CD4-positive, alpha-beta T cell treated with Interleukin-1 beta for 1 hour (primary cell): ENCODE results near the gene CSF1.
"Not testable (repeated sequence)": the region's sequence is repeated elsewhere in the genome, so short reads cannot be mapped to it uniquely, and the experiment has no call there.

ENCODE experiments used
- DNase-seq, 2 donors: peaks; one replicate each; pipeline ENCODE4 v3.0.0-alpha.2; 2020 to 2022

CSF1 gene

DNA sequence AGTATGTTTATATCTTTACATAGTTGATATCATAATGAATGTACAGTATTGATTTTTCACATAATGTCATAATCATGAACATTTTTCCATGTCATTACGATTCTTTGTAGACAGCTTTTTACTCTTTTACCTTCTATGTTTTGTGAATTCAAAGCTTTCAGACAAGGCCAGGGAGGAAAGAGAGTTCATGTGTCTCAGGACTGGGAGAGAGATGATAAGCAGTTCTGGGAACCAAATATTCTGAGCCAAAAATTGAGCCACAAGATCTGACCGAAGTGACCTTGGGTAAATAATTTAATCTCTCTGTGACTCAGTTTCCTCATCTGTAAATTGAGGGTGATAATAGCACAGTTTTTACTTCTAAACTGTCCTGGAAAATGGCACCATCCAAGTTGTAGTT, 31.8 kb downstream of the CSF1 start:
- DNase-seq = no peak

DNA sequence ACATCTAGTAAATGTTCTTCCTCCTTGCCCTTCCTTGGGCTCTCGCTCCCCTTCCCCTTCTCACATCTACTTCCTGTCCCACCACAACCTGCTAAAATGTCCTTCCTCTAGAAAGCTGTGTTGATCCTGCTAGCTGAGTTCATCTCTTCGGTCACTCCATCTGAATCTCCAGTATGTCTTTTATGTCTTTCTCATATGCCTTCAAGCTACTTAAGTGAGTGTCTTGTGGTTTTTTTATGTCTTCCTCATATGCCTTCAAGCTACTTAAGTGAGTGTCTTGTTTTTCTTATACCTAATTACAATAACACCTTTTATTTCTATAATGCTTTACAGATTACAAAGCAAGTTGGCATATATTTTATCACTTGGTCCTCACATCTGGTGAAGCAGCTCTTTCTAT, 33.9 kb downstream of the CSF1 start:
- no peak for DNase-seq

DNA sequence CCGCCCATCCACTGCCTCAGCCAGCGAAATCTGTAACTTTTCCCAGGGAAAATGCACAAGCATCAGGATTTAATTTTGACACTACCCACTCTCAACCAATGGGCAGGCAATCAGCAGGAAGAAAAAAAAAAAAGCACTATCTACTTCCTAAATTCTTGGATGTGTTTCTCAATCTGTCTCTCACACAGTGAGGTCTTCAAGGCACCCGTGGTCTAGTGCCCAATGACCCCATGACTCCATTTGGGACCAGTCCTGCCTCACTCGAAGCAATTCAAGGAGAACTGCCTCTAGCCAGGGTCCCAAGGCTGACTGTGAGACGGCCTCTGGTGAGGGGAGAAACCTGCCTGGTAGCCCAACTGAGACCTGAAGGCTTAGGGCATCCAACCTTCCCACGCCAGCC, 35.9 kb downstream of the CSF1 start:
- no peak for DNase-seq

DNA sequence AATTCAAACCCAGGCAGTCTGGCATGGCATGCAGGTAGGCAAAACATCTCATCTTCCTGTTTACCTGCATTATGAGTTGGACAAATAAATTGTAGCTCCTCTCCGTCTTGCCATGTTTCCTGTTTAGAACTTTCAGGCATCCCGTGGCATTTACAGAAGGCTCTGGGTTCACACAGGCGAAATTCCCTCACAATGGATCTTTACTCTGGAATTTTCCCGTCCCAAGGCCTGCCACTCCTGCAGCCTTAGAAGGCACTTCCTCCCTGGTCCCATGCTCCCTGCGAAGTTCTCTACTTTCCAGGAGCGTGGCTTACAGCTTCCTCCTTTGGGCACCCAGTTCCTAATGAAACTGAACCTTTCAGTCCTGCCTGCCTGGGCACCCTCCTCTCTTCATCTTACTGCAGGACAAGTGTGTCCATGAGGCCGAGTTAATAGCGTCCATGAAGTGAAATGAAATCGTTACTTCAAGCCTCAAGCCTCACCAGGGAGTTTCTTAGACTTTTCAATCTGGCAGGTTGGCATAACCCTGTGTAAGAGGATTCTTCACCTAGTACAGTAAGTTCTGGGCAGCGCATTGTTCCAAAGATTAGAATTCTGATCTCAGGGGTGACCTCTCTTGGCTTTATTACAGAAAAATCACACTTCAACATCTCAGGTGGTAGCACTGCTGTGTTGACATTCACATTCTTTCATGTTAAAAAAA, 37.1 kb downstream of the CSF1 start:
- no peak for DNase-seq

DNA sequence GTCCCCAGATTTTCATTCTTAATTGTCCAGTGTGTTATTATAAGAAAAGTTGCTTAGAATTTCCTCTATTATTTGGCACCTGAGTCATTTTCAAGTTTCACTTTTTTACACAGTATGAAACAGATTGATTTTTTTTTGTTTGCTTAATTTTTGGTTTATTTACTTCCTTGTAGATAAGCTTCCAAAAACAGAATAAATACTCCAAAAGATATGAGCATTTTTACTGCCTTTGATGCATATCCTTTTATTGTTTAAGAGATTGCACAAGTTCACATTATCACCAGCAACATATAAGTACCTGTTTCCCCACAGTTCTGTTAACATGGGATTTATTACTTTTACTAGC, 37.6 kb downstream of the CSF1 start:
- no peak for DNase-seq

DNA sequence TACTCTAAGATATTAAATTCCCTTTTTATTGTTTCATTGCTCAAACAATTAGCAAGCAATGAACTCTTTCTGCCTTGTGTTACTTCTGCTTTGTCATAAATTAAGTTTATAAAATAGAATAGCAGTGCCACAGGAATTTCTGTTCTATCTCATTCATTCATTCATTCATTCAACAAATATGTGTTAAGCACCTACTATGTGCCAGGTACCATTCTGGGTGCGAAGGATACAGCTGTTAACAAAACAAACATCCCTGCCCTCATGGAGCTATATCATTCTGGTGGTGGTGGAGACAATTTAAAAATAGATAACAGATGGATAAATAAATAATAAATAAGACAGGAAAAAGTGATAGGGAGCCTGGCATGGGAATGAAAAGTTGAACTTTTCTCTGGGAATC, 39.4 kb downstream of the CSF1 start:
- no peak for DNase-seq

DNA sequence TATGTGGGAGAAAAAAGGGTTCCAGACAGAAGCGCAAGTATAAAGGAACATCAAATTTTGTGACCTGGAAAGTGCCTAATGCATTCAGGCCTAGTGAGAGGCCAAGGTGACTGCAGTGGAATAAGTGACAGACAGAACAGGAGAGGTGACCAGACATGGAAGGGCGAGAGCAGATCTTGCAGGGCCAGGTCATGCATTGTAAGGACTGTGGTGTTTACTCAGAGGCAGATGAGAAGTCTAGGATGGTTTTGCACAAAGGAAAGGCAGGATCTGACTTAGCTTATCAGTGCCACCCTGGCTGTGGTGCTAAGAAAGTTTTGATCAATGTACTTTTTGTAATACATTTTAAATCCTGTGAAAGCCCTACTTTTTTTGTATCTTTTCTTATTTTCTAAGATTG, 39.9 kb downstream of the CSF1 start:
- no peak for DNase-seq

DNA sequence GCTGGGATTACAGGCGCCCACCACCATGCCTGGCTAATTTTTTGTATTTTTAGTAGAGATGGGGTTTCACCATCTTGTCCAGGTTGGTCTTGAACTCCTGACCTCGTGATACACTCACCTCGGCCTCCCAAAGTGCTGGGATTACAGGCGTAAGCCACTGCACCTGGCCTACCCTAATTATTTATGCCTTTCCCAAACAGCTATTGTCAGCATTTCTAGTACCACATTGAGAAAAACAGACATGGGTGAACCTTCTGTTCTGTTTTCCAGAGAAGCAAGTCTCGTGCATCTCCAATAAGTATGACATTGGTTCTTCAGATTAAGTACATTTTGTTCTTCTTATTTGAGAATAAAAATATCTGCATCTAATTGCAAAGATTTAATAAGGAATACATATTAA, 40.9 kb downstream of the CSF1 start:
- DNase-seq = not testable (repeated sequence)

DNA sequence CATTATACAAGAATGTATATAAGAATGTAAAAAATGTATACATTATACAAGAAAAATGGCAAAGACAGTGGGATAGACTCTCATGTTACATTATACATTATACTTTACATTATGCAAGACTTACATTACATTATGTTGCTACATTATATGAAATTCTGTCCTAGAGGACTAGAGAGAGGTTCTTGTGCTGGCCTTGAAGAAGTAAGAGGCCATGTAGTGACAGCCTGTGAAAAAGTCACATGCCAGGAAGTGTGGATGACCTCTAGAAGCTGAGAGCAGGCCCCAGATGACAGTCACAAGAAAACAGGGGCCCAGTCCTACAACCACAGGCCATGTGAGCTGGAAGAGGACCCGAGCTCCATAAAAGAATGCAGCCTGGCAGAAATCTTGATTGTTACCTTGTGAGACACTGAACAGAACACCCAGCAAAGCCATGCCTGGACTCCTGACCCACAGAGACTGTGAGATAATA, 43.4 kb downstream of the CSF1 start:
- no peak for DNase-seq

DNA sequence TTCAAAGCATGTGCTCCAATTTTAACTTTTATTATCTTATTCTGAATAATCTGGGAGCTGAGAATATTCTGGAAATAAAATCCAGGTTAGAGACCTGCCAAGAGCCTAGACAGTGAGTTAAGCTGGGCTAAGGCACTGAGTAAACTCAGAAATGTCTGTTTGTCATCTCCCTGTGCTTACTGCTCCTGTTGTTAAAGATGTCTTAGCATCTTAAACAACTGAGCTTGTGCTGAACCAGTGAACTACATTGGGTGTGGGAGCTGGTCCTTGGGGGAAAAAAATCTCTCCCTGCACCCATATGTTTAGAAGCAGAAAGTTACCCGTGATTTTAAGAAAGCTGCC, 49.0 kb downstream of the CSF1 start:
- no peak for DNase-seq

DNA sequence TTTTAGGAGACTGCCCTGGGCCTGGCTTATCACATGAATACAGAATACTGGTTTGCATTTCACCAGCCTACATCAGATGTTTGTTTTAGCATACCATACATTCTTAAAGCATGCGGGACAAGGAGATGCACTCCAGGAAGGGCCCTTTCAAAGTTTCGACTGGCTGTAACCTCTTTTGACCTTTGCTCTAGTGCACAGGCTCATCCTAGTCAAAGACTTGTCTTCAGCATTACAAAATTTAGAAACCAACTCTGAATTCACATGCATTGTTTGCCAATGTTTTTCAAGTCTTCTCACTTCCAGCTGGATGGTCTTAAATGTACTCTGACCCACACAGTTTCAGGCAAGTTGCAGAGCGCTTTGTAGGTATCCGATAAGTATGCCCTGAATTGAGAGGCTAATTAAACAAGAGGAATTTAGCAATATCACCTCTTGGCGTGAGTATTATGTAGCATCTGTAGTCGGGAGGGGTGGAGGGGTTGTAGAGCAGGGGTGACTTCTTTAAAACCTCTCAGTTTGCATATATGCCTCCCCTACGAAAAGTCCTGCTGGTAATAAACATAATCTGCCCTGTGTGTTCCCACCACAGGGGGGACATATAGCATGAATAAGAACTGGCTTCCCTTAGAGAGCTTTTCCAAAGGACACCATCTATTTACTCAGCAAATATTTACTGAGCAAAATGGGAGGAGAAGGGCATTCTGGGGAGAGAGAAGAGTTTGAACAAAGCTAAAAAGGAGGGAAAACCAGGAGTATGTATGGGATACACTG, 49.5 kb downstream of the CSF1 start:
- no peak for DNase-seq

DNA sequence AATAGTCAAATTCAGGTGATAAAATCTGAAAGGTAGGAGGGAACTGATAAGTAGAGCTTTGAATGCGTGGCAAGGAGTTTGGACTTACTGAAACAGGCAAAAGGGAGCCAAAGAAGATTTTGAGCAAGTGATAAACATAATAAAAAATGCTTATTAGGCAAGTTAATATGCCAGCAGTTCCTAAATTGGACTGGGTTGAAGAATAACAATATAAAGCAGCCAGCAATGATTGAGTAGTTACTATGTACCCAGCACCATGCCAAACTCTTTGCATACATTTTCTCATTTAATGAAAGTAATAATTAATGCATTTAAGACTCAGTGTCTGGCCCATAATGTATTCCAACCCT, 50.1 kb downstream of the CSF1 start:
- DNase-seq = no peak

DNA sequence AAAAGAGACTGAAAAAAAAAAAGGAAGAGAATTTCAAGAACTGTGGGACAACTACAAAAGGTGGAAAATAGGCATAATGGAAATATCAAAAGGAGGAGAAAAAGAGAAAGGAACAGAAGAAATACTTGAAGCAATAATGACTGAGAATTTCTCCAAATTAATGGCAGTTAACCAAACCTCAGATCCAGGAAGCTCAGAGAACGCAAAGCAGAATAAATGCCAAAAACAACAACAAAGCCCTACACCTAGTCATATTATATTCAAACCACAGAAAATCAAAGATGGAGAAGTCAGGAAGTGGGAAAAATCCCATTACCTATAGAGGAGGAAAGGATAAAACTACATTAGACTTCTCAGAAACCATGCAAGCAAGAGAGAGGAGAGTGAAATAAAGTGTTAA, 53.2 kb downstream of the CSF1 start:
- DNase-seq = no peak

DNA sequence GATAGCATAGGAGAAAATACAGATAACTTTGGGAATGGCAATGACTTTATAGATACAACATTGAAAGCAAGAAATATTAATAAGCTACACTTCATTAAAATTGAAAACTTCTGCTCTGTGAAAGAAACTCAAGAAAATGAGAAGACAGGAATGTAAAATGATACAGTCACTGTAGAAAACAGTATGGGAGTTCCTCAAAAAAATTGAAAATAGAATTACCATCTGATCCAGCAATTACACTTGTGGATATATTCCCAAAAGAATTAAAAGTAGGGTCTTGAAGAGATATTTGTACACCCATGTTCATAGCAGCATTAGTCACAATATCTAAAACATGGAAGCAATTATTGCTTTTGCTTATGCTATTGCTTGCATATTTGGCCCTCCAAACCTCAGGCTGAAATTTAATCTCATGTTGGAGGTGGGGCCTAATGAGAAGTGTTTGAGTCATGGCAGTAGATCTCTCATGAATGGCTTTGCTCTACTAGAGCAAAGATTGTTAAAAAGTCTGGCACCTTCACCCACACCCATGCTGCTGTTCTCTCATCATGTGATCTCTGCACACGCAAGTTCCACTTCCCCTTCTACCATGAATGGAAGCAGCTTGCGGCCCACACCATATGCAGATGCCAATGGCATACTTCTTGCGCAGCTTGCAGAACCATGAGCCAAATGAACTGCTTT, 58.6 kb downstream of the CSF1 start:
- DNase-seq = no peak

DNA sequence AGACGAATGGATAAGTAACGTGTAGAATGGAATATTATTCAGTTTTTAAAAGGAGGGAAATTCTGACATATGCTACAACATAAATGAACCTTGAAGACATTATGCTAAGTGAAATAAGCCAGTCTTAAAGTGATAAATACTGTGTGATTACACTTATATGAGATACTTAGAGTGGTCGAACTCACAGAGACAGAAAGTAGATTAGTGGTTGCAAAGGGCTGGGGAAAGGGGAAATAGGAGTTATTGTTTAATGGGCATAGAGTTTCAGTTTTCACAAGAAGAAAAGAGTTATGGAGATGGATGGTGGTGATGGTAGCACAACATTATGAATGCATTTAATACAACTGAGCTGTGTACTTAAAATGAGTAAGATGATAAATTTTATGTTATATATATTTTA, 59.3 kb downstream of the CSF1 start:
- DNase-seq = no peak

DNA sequence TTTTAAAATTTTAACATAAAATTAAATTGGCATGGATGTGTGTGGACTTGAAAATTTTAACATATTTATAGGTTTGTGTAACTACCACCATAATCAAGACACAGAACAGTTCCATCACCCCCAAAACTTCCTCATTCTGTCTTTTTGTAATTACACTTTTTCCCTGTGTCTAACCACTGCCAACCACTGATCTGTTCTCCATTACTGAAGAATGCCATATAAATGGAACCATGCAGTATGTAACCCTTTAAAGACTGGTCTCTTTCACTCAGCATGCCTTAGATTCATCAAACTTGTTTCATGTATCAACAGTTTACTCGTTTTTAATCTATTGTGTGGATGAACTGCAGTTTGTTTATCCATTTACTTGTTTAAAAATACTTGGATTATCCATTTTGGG, 60.9 kb downstream of the CSF1 start:
- DNase-seq = no peak

DNA sequence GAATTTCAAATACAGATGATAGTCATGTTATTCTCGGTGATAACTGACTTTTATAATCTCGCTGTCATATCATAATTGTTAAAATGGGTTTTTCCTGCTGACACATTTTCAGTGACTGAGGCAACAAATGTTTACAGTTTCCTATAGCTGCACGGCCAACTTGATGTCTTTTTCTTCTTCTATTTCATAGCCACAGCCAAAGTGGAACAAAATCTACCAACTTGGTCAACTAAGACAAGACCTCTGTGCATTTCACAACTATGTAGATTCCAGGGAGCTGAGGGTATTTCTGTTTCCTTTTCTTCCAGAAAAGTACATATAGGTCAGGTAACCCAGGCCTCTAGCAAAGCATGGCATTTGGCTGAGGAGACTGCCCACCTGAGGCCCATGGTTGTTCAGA, 63.5 kb downstream of the CSF1 start:
- no peak for DNase-seq

DNA sequence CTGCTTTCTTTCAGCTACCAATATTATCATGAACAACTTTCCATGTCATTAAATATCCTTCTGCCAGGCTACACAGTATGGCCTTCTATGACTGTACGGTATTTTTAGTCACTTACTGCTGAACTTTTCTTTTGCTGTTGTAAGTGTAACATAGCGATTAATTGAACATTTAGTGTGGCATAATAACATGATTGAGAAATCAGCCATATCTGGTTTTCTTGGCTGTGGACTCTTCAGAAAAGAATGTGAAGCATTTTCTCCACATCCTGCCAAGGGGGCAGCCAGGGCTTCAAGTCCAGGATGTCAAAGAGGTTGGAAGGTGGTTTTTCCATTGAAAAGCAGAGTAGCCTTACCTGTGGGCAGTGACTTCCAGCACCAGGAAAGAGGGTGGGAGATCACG, 65.1 kb downstream of the CSF1 start:
- DNase-seq = no peak

DNA sequence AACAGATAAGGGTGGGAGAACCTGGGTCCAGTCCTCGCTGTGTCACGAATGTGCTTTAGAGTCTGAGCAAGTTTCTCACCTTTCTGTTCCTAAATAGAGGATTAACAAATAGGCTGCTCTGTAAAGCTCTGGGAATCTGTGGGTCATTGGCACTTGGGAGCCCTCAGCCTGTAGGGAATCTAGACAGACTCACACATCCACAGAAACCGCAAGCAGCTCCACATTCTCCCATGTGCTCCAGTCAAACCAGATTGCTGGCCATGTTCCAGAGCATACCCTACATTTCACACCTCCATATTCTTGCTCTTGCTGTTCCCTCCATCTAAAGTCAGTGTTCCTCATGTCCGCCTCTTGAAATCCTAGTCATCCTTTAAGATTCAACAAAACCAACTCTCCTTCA, 66.1 kb downstream of the CSF1 start:
- no peak for DNase-seq

DNA sequence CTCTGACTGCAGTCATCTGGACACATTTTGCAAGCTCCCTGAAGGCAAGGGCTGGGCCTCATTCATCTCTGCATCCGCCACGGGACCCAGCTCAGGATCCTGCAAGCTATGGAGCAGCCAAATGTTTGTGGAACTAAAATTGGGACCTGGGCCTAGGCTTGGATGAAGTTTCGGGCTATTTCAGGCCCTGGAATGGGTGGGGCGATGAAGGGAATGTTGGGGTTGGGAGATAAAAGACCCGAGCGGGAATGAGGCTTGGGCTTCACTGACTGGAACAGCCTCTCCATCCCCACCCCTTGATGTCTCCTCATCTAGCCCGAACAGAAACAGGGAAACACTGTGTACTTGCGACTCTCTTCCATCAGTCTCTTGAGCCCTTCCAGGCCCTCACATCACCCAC, 66.6 kb downstream of the CSF1 start:
- DNase-seq = no peak

DNA sequence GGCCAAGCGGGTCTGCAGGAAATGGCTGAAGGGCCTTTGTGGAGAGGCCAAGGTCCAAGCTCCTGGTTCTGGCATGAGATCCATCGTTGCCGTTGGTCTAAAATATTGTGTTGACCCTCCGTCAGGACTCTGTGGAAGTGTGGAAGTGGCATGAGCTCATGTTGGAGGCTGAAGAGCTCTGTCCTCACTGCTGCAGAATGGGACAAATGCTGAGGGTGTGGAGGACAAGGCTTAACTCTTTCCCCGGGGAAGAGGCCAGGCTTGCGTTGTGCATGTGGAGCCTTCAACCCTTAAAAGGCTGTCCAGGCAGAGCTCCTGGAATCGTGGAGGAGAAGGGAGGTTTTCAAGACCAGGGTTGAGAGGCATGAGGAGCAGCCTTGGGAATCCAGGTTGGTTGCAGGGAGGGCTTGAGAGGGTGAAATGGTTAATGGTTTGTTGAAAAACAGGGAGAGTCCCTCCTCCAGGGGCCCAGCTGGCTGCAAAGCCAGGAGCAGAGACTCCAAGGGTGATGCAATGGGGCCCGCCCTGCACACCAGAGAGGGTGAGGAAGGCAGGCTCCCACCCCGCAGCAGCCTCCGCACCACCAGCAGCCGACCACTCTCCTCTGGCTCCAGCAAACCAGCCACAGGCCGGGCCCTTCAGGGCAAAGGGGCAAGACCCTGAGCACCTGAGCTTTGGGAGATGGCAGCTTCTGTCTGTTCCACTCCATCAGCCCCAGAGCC, 67.2 kb downstream of the CSF1 start:
- DNase-seq = no peak

DNA sequence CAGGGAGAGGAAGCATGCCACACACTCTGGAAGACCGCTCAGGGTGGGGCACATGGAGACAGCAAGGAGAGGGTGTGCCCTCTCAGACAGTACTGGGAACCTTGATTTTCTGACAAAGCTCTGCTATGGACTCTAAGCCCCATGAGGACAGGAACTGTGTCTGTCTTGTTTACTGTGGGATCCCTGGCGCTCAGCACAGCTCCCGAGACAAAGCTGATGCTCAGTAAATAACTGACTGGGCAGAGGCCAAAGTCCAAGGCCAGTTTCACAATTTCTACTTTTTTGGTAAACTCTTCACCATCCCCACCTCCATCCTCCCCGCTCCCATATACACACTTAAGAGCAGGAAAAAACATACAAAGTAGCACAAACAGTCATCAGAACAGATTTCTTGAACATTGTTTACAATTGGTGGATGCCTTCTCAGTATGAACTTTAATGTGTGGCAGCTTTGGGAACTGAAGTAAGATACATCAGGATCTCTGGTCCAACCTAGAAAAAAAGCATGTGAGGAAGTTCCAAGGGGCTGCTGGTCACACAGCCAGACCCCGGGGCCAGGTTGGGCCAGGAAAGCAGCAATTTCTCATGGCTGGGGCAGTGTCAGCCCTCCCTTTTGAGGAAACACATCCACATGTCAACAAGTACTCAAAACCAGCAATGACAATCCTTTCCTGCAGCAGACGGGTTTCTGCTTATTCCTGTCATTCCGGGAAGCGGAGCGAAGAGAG, 68.3 kb downstream of the CSF1 start:
- DNase-seq = no peak

DNA sequence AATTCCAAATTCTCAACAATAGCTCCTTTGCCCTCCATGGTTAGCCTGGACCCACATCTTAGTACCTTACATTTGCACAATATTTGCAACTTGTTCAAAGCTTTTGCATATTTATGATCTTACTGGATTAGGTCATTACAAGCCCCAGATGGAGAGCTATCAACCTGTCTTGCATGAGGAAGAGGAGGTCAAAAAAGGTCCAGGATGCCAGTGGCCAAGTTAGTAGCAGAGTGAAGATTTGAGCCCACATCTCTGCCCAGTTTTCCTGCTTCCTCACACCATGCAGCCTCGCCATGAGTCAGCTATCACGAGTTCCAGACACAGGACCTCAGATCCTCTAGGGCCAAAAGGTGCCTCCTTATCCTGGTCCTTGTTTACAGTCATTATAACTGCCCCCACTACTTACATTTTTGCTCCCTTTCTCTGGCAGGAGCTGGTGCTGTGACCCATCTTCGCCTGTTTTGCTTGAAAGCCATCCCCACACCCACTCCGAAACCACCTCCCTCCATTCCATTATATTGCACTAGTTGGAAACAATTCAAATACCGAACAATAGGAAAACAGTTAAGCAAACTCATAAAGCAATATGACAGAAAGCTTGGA, 68.9 kb downstream of the CSF1 start:
- no peak for DNase-seq
